Measurements from ENCODE around the gene KLHL36.
"Not testable (repeated sequence)": the region's sequence is repeated elsewhere in the genome, so short reads cannot be mapped to it uniquely, and the experiment has no call there.

The KLHL36 gene

DNA sequence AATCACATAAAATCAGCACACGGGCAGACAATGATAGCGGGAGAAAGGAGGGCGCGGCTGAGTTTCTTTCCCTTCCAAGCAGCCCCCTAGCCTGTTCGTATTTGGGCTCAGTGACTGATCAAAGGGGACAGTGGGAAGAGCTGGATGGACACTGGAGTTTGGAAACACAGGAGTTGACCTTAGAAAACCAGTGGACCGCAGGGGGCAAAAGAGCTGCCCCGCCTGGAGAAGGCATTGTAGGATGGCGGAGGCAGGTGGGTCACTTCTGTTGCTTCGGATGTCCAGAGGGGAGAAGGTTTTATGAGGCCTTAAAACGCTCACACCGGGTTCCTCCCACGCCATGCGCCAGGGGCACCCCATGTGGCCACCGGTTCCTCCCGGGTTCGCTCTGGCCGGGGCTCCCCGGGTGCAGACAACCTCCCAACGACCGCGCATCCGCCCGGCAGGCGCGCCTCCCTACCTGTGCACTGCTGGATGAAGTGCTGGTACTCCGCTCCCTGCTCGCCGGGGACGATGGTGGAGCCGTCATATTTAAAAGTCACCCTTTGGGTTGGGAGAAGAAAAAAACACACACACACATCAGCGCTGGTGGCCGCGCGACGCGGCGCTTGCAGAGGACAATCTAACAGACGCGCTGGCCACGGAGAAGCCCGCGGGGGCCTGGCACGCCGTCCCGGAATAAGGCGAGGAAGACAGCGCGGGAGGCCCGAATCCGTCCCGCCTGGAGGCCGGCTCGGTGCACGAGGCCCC lies 31.1 kb upstream of the KLHL36 start:
- DNase-seq: peak; percentile 54

DNA sequence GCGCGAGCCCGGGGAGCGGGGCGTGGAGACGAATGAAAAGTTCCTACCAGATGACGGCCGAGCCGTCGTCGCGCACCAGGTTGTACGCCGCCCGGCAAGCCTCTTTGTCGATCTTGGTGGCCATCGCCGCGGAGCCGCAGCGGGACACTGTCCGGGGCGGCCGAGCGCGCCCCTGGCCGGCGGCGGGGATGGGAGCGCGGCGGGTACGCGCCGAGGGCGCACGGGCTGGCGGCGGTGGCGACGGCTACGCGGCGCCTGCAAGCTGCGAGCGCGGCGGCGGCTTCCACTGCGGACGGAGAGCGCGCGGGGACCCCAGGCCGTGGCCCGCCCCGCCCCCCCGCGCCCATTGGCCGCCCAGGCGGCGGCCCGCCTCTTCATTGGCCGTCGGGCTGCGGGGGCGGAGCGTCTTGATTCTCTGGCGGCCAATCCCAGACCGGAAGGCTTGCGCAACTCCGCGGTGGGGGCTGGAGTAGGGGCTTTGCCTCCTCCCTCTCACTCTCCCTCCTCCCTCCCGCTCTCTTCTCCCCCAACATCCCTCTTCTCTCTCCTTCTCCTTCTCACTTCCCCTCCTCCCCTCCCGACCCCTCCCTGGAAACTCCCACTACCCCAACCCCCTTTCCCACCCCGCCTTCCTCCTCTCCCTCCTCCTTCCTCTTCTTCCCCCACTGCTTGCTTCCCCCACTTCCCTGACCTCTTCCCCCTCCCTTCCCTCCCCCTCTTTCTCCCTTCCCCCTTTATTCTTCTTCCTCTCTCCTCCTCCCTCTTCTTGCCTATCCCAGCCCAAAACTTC lies 30.3 kb upstream of the KLHL36 start, which contains the start of gene COTL1:
Gene COTL1 (minus strand): TSS at position 288 of the 790 bp plus-strand sequence. CDS start 164 bp downstream, at position 124.
- peak; percentile 95 for DNase-seq

- peak; percentile 80 for DNase-seq
Observed at GRCh38 chr16:84618581-84619460, 29.5 kb upstream of the KLHL36 start.

DNA sequence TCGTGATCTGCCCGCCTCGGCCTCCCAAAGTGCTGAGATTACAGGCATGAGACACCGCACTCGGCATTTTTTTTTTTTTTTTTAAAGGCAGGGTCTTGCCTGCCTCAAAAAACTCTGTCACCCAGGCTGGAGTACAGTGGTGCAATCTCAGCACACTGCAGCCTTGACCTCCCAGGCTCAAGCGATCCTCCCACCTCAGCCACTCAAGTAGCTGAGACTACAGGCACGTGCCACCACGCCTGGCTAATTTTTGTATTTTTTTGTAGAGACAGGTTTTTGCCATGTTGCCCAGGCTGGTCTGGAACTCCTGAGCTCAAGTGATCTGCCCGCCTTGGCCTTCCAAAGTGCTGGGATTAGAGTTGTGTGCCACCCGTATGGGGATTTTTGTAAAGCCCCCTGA lies 27.4 kb upstream of the KLHL36 start:
- DNase-seq: not testable (repeated sequence)

DNA sequence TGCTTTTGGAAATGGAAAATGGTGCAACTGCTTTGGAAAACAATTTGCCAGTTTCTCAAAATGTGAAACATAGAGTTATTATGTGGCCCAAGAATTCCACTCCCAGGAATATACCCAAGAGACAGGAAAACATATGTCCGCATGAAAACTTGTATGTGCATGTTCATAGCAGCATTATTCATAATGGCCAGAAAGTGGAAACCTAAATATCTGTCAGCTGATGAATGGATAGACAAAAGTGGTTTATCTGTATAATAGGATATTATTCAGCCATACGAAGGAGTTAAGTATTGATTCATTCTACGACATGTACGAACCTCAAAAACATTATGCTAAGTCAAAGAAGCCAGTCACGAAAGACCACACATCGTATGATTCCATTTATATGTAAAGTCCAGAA lies 22.8 kb upstream of the KLHL36 start:
- DNase-seq: no peak

DNA sequence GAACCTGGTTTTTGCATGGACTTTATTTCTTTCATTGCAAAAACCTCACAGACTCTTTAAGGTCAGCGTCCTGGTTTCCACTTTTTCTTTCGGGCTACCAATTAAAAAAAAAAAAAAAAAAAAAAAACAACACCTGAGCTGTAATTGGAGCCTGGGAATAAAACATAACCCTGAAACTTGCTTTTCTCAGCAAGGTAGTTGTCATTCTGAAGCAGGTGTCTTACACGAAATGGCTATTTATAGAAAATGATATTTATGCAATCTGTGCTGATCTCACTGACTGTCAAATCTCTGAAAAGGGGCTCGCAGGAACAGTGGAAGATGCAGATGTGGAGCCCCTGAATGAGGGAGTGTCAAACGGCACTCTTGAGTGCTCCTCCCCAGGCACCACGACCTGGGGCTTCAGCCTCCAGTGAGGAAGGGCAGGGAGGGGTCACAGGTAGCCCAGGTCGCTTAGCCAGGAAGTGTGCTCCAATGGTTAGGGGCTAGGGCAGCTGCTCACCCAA lies 20.0 kb upstream of the KLHL36 start:
- no peak for DNase-seq

GRCh38 chr16:84629580-84629979 lies 18.7 kb upstream of the KLHL36 start:
- DNase-seq: no peak

DNA sequence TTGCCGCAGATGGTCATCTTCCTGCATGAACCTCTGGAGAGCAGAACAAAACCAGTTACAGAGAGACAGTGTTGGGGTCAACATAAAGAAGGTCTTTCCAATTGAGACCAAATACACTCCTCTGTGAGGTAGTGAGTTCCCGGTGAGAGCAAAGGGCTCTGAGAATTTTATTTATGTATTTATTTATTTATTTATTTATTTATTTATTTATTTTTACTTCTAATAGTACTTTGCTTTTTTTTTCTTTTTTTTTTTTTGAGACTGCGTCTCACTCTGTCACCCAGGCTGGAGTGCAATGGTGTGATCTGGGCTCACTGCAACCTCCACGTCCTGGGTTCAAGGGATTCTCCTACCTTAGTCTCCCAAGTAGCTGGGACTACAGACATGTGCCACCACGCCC lies 18.3 kb upstream of the KLHL36 start:
- no peak for DNase-seq

DNA sequence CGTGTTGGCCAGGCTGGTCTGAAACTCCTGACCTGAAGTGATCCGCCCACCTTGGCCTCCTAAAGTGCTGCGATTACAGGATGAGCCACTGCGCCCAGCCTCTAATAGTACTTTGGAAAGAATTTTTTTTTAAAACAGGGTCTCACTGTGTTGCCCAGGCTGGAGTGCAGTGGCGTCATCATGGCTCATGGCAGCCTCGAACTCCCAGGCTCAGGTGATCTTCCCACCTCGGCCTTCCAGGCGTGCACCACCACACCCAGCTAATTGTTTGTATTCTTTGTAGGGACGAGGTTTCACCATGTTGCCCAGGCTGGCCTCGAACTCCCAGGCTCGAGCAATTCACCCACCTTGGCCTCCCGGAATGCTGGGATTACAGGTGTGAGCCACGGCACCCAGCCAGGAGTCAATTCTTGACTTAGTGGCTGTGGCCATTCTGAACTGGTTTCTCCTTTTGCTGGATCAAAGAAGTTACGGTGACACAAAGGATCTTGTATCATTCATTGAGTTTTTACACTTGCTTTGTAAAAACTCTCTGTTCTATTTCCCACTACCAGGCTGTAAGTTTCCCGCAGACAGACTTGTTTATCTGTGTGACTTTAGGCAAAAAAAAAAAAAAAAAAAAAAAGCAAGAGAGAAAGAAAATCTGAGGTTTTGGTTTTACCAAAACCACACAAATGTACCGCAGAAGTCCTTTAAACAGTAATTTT lies 17.7 kb upstream of the KLHL36 start:
- DNase-seq: no peak

DNA sequence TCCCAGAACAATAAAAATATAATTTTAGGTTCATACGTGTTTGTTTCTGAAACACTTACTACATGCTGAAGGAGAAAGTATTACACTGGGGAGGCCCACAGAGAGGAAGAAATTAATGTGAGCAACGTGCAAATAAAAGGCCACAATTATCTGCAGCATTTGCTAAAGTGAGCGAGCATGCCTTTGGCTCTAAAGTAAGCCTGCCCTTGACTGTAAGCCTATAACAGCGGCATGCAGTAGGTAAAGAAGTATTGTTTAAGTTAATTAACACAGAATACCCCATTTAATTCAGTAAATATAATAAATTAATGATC lies 17.2 kb upstream of the KLHL36 start:
- DNase-seq: no peak

DNA sequence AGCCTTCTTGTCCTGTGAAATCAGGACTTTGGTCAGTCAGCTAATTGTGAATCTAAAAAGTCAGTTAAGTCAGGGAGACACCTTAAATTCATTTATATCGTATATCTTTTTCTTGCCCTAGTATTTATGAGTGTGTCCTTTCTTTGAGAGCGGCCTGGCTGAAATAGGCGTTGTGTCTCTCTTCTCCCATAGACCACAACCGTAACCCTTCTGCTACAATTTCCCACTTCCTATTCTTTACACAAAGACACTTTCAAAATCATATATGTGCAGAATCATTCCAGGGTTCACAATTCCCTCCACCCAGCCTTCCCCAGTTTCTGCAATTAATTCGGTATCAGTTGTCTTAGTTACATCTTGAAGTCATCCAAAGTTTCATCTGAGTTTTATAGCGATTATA lies 16.4 kb upstream of the KLHL36 start:
- no peak for DNase-seq

GRCh38 chr16:84632862-84633261 lies 15.4 kb upstream of the KLHL36 start:
- DNase-seq: not testable (repeated sequence)

DNA sequence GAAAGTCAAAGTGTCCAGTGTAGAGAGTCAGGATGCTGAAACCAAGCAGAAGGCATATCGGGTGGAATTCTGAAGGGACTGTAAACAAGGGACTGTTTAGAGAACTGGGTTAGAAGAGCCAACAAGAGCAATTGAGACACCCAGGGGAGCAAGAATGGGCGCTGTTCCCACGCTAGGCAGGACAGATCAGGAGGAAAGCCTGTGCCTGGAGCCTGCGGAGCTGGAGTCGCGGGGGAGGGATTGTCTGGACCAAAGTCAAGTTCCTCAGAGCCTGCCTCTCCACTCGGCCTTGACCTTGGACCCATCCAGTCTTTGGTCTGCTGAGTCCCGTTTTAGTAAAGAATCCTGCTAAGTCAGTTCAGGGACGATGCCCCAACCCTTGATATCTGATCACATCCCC lies 14.7 kb upstream of the KLHL36 start:
- peak; percentile 22 for DNase-seq

DNA sequence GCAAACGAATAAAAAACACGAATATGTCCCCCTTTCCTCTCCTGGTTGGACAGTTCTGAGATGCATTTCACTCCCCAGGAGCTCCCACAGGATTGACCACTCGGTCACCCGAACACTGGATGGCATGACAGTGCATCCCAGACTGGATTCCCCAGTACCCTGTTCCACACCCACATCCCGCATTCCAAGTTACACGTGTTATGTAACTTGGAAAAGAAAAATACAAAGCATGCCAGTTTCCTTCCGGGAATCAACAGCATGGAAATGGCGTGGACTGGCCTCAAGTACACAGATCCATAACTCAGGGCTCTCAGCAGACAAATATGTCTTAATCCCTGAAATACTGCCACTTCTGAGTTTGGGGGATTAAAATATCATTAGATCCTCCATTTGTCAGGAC lies 12.6 kb upstream of the KLHL36 start:
- DNase-seq: no peak

- no peak for DNase-seq
Observed at GRCh38 chr16:84637709-84638108, 10.6 kb upstream of the KLHL36 start.

- DNase-seq: no peak
Observed at GRCh38 chr16:84638231-84638806, 10.0 kb upstream of the KLHL36 start.

DNA sequence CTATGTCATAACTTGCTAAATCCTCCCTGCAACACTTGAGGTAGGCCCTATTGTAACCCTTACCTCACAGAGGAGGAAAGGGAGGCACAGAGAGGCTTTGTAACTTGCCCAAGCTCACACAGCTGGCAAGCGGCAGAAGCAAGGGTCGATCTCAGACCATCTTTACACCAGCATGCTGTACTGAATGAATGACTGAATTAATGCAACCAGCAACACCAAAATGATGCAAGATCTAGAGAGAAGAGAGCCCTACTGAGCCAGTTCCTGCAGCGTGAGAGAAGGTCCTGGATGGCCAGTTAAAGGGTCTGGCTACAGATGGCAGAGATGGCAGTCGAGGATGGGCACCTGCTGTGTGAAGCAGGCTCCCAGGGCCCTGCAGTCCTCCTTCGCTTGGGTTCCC lies 8.2 kb upstream of the KLHL36 start:
- no peak for DNase-seq

- no peak for DNase-seq
Observed at GRCh38 chr16:84641643-84642358, 6.5 kb upstream of the KLHL36 start.

GRCh38 chr16:84643180-84643583 lies 5.1 kb upstream of the KLHL36 start:
- DNase-seq: peak; percentile 94

DNA sequence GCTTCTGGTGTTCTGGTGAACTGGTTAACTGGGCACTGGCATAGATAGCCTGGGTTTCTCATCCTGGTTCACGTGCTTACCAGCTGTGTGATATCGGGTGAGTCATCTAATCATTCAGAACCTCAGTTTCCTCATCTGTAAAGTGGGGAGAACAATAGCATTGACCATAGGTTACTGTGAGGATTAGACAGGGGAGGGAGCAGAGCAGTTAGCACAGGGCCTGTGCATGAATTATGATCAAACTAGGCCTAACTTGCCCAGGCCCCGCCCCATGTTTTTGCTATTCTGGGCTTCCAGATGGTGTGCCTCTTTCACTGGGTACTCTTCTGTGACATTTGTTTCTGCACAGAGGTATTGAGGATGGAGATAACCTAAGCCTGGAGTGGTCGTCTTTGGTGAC lies 4.6 kb upstream of the KLHL36 start:
- DNase-seq: peak; percentile 81
